SK-N-MC (cell line): Measurements from ENCODE around the gene ZFR2.

Source experiments
- EZH2 ChIP-seq: fragments of 200-600 bp; sonication (generic); IDR thresholded peaks from one replicate; pipeline ENCODE4 v1.6.1; 2017; ENCODE audit warnings: antibody characterized with exemption
- POLR2AphosphoS5 ChIP-seq: IDR thresholded peaks from 2 replicates; pipeline ENCODE4 v1.6.1; 2012; ENCODE audit warnings: mild to moderate bottlenecking, low read depth, low read length, borderline replicate concordance

- TF ChIP-seq POLR2AphosphoS5 (no peak), EZH2 (no peak)
These were observed 64.4 kb downstream of the ZFR2 start for GRCh38 chr19:3804429-3804828.
